HCEC 1CT (cell line): Measurements from ENCODE around the gene AGRN.
"Not testable (repeated sequence)": the region's sequence is repeated elsewhere in the genome, so short reads cannot be mapped to it uniquely, and the experiment has no call there.

Experiments used
- DNase-seq: peaks from one replicate; pipeline ENCODE4 v3.0.0-alpha.2; 2017

AGRN gene

DNA sequence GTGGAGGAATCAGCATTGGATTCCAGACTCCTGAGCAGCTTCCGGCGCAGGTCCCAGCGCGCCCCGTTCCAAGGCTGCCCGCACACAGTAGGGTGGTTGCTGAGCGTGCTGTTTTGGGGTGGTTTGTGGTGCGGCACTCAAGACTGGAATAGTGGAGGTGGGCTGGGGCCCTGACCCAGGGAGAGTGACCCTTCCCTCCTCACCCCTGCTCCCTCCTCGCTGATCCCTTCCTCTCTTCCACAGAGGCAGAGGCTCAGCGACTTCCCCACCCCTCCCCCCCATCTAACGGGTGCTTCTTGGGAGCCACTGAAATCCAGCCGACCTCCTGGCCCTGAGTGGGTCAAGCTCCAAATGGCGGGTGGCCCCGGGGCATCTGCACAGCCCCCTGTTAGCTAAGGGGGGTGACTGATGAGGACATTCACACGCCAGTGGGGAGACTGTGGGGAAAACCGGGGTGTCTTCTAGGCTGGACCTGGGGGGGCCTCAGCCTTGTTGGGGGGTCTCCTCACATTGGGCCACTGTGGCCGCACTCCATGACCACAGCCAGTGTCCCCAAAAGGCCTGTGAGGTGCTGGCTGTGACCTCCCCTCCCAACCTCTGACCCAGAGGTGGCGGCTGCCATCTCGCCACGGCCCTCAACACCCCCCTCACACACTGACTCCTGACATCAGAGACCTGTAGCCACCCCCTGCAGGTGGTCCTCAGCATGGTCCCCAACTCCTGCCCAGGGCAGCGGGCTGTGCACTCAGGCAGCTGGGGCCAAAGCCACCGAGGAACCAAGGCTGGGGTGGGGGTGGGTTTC lies 16.1 kb upstream of the AGRN start:
- DNase-seq = no peak

DNA sequence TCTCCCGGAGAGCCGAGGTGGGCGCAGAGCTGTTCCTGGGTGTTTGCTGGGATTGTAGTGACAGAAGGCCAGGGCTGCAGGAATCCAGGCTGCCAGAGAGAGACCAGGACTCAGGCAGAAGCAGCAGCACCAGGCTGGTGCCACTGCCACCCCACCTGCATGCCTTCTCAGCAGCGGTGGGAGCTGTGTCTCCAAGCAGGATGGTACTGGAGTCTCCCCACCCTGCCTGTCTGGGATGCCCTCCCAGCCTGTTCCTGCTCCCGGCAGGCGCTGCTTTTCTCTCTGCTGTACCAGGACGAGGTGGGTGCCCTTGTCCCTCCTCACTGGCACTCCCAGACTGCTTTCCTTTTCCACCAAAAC lies 15.5 kb upstream of the AGRN start:
- DNase-seq = no peak

DNA sequence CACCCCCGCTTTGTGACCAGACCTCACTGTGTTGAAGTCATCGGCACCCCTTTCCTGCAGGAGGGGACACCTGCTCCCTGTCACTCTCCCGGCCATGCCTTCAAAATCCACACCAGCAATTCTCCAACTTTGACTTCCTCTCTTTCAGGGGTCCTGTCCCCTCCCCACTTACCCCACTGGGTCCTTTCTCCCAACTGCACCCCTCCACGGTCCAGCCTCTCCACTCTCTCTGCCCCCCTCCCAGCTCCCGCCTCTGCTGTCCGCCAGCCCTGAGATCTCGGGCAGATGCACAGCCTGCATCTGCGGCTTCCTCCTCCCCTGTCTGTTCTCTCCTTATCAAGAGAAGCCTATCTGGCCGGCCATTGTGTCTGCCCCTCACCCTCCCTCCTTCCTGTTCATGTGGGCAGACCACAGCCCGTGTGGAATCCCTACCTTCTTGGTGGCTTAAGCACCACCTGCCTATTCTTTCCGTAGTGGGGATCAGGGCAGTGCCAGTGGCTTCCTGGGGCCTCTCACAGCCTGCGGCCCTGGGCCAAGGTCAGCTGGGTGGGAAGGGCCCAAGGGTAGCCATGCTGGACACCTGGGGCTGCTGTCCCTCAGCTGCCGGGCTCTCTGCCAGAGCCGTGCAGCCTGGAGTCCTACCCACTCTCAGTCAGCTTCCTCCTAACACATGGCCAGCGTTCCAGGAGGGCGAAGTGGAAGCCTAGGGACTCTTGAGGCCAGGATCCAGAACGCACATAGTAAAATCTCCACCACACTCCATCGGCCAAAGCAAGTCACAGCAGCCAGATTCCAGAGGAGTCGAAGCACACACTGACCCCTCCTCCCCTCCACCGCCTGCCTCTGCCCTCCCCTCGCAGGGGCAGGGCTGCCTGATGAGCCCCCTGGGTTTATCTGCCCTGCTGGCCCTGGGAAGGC lies 14.9 kb upstream of the AGRN start:
- no peak for DNase-seq

- DNase-seq = no peak
Measured at GRCh38 chr1:1005774-1006304, 14.1 kb upstream of the AGRN start.

DNA sequence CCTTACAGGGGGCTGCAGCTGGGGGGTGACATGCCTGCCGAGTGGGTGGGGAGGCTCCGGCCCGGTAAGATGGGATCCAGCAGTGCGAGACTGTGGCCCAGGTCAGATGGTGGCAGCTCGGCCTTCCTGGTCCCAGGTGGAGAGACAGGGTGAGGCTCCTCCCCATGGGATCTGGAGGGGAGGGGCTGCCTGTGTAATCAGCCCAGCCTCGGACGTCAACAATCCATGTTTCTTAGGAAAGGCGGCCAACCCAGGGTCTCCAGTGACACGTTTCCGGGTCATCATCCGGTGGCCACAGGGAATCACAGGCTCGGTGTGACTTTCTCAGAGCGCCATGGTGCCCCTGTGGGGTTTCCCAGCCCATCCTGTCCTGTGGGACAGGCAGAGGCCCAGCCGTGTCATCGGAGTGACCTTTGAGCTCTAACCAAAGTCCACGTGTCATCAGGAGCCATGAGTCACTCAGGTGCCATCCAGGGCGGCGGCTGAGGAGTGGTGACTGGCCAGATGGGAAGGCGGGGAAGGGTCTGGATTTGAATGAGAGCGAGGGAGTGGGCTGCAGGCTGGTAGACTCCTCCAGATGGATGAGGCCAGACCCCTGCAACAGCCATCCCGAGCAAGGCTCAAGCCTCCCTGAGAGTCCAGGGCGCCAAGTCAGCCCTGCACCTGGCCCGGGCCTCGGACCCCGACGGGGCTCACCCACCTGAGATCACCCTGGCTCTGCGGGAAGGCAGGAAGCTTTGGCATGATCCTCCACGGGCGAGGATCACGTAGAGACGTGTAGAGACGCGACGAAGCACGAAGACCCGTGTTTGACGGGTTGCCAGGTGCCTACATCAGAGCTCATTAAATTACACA lies 13.4 kb upstream of the AGRN start:
- DNase-seq = no peak

DNA sequence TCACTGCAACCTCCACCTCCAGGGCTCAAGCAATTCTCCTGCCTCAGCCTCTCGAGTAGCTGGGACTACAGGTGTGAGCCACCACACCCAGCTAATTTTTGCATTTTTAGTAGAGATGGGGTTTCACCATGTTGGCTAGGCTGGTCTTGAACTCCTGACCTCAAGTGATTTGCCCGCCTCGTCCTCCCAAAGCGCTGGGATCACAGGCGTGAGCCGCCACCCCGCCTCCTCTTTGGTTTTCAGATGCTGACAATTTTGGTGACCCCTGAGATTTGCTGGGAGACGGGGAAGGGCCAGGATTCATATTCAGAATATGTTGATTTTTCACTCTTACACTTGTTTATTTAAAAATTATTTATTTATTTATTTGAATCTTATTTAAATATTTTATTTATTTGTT lies 9.8 kb upstream of the AGRN start:
- DNase-seq = not testable (repeated sequence)

DNA sequence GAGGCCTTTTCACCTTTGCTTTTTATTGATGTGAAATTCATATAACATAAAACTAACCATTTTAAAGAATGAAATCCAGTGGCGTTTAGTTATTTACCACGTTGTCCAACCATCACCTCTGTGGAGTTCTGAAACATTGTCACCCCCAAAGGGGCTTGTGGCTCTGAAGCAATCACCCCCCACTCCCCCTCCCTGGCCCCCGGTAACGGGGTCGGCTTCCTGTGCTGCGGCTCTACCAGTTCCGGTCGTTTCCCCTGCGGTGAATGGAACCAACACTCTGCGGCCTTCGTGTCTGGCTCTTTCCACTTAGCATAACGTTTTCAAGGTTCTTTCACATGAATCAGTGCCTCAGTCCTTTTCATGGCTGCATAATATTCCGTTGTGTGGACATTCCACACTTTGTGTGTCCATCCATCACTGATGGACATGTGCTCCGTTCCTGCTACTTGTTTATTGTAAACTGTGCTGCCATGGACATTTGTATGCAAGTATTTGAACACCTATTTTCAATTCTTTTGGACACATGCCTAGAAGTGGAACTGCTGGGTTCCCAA lies 8.4 kb upstream of the AGRN start:
- DNase-seq = no peak

- DNase-seq = not testable (repeated sequence)
Measured at GRCh38 chr1:1012736-1013104, 7.2 kb upstream of the AGRN start.

- peak; percentile 82 for DNase-seq
Measured at GRCh38 chr1:1013105-1013921, 6.6 kb upstream of the AGRN start, which contains the start of gene ISG15. Gene ISG15, plus strand, starts transcription at chr1:1013497. Its CDS starts 77 bp downstream, at chr1:1013574.

GRCh38 chr1:1013922-1014648 lies 5.8 kb upstream of the AGRN start:
- peak; percentile 54 for DNase-seq

GRCh38 chr1:1014799-1015681 lies 4.9 kb upstream of the AGRN start:
- DNase-seq = no peak

- not testable (repeated sequence) for DNase-seq
Measured at GRCh38 chr1:1017397-1018320, 2.3 kb upstream of the AGRN start.

- not testable (repeated sequence) for DNase-seq
Measured at GRCh38 chr1:1018321-1018685, 1.6 kb upstream of the AGRN start.

DNA sequence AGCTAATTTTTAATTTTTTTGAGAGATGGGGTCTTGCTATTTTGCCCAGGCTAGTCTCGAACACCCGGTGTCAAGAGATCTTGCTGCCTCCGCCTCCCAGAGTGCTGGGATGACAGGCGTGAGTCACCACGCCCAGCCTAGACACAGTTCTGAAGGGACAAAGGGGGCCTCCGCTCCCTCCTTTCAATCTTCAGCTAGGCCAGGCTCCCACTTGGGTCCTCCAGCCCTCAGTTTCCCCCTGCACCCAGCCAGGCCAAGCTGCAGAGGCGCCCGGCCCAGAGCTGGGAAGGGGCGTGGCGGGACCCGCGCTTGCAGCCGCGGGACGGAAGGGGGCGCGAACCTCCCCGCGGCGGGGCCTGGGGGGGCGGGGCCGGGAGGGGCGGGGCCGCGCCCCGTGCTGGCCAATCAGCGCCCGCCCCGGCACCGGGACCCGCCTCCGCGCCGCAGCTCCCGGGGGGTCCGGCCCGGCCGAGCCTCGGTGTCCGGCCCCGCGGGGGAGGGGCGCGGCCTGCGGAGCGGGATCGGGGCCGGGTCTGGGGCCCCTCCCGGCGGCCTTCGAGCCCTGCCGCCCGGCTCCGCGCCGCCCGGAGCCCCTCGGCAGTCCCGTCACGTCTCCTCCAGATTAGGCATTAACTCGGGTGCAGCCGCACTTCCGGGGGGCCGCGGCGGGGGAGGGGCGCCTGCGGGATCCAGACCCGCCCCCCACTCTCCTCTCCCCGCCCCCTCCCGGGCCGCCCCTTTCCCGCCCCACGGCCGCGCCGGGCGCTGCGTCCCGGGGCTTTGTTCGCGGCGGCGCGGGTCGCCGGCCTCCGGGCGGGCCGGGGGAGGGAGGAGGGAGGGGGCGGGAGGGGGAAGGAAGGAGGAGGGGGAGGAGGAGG lies 559 bp upstream of the AGRN start:
- peak; percentile 82 for DNase-seq

DNA sequence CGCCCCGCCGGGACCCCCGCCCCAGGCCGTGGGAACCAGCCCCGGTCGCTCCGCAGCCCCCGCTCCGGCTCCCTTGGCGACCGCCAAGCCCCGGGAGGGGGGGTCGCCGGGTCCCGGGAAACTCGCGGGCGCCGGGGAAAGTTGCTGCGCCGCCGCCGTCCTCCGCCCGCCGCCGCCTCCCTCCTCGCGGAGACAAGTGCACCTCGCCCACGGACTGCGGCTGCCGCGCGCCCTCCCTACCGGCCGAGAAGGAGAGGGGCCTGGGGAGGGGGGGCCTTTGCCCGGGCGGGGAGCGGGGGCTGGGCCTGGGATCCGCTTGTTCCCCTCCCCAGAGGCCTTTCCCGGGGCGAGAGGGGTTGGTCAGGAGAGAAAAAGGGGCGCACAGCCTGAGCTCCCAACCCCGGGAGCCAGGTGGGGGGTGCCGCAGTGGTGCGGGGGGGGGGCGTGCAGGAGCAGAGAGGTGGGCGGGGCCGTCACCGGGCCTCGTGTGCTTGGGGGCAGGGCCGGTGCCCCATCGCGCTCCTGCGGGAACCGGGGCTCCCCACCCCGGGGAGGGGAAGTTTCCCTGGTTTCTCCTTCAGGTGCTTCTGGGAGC lies 592 bp downstream of the AGRN start:
- DNase-seq = peak; percentile 22

DNA sequence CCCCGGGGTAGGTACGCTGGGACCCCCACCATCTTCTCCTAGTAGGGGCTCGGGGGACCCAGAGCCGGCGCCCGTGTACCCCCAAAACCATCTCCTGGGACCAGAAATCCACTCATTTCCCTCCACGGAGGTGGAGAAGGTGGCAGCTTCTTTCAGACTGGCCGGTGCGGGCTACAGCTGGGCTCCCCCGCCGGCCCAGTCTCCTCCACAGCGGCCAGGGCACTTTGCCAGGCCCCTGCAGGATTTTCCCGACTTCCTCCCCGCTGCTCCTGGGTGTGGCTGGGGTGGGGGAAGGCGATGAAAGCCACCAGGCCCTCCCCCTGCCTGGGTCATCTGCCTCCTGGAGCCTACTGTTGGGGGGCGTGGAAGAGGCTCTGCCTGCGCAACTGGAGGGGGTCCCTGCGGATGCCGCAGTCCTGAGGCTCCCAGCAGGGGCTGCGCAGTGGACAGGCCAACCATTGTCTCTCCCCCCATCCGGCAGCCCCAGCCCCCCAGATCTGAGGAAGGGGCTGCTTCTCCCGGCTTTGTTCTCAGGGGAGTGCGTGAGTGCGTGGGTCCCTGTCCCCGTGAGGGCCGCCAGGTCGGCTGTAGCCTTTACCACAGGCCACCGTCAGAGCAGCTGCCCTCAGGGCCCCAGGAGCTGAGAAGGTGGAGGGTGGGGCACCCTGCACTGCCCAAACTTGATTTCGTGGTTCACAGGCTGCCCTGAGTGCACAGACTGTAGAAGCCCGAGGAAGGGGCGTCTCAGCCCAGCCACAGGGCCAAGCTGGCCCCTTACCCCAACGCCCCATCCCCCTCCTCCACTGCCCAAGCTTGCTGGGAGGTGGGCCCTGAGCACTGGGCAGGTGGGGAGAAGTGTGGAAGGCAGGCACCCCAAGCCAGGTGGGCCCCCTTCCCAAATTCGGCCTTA lies 1.3 kb downstream of the AGRN start:
- DNase-seq = peak; percentile 69
